HEK293 (cell line): Measurements from ENCODE around the gene HSD17B12.

Source experiments
- CTCF ChIP-seq: fragments of 450-650 bp; formaldehyde crosslinking; IDR thresholded peaks from 2 replicates; pipeline ENCODE4 v1.5.1; 2016; ENCODE audit warnings: missing biosample characterization, missing genetic modification characterization
- OVOL3 ChIP-seq: fragments of 450-650 bp; formaldehyde crosslinking; IDR thresholded peaks from 2 replicates; pipeline ENCODE4 v1.5.1; 2016; ENCODE audit warnings: missing biosample characterization, missing genetic modification characterization
- TF ChIP-seq, protein P1 (sequence below): fragments of 450-650 bp; formaldehyde crosslinking; IDR thresholded peaks from 2 replicates; pipeline ENCODE4 v1.5.1; 2017; ENCODE audit warnings: missing biosample characterization, missing genetic modification characterization

DNA sequence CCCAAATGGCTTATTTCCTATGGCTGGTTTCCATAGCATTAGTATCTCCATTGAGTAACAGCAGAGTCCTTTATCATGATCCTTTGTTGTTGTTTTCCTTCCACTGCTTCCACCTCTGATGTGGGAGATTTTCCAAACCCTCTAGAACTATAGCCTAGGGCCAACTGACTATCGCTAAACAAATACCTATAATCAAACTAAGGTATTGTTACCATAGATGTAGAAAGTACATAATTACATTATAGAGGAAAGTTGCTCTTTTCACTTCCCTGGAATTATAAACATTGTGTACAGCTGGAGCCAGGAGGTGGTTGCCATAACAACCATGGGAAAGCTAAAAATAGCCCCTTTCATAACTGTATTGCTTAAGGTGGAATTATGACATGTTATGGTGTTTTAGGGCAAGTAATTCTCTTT, 153.1 kb downstream of the HSD17B12 start:
- TF ChIP-seq CTCF (tag by site-specific recombination) = no peak
- TF ChIP-seq, protein P1, sequence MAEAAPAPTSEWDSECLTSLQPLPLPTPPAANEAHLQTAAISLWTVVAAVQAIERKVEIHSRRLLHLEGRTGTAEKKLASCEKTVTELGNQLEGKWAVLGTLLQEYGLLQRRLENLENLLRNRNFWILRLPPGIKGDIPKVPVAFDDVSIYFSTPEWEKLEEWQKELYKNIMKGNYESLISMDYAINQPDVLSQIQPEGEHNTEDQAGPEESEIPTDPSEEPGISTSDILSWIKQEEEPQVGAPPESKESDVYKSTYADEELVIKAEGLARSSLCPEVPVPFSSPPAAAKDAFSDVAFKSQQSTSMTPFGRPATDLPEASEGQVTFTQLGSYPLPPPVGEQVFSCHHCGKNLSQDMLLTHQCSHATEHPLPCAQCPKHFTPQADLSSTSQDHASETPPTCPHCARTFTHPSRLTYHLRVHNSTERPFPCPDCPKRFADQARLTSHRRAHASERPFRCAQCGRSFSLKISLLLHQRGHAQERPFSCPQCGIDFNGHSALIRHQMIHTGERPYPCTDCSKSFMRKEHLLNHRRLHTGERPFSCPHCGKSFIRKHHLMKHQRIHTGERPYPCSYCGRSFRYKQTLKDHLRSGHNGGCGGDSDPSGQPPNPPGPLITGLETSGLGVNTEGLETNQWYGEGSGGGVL (tag by site-specific recombination) = no peak
- no peak for TF ChIP-seq OVOL3 (tag by site-specific recombination)
